GM23248 (cell line): ENCODE data around the gene ADAMTS7.

Experiments
- EZH2 ChIP-seq: fragments of 200-600 bp; sonication (generic); IDR thresholded peaks from 2 replicates; pipeline ENCODE4 v1.6.1; 2018; ENCODE audit warnings: antibody characterized with exemption, mild to moderate bottlenecking; ENCODE audit not compliant: insufficient read depth, poor library complexity, severe bottlenecking
- EZH2phosphoT487 ChIP-seq: fragments of 200-600 bp; sonication (generic); IDR thresholded peaks from 2 replicates; pipeline ENCODE4 v1.6.1; 2018; ENCODE audit warnings: antibody characterized with exemption, moderate library complexity, mild to moderate bottlenecking, low read depth; ENCODE audit not compliant: insufficient read depth

GRCh38 chr15:78796510-78796909 lies 14.8 kb downstream of the ADAMTS7 start:
- TF ChIP-seq EZH2phosphoT487 (no peak), EZH2 (no peak)
